IMR-90 (cell line): ENCODE measurements around the gene VCL. TPM values are rescaled to one million over a fixed set of nuclear protein-coding genes. Genes with fewer than 3 reads are reported as not detected.

Experiments used
- ATAC-seq: fragments of 200-7000 bp; cut with Tn5 transposase; 2 replicates; pipeline ENCODE4 v1.9.1; 2020; ENCODE audit warnings: low read depth, mild to moderate bottlenecking, moderate library complexity
- BruUV-seq: library from RNA; stranded (reverse); fragments of 400-500 nt; replicated peaks from 2 replicates; lab custom pipeline; 2021; lab: Mats Ljungman, UMichigan
- CTCF ChIA-PET: fragments of 300-600 bp; formaldehyde crosslinking; extraction: SDS; loops from one replicate; lab custom pipeline; 2021; ENCODE audit warnings: antibody characterized with exemption; lab: Yijun Ruan, JAX
- POLR2A ChIA-PET: fragments of 300-600 bp; sonication (Branson Sonifier 250); formaldehyde crosslinking; loops from one replicate; lab custom pipeline; 2022; ENCODE audit warnings: antibody characterized with exemption; ENCODE audit not compliant: unreplicated experiment; lab: Charles Lee
- DNase-seq: peaks from one replicate; pipeline ENCODE4 v3.0.0; 2013
- H2AFZ ChIP-seq: replicated peaks from 2 replicates; pipeline ENCODE3; 2013; ENCODE audit warnings: low read length, mild to moderate bottlenecking; ENCODE audit not compliant: poor library complexity
- H2AK5ac ChIP-seq: 2 replicates; pipeline ENCODE4 v1.6.1; 2013; ENCODE audit warnings: low read depth, low read length, inconsistent platforms
- H2AK9ac ChIP-seq: replicated peaks from 2 replicates; pipeline ENCODE3; 2013; ENCODE audit warnings: mild to moderate bottlenecking, low read depth, low read length, moderate library complexity; ENCODE audit not compliant: poor library complexity
- H2BK120ac ChIP-seq: 2 replicates; pipeline ENCODE4 v1.6.1; 2013; ENCODE audit warnings: low read depth, low read length, inconsistent platforms
- H2BK15ac ChIP-seq: 3 replicates; pipeline ENCODE4 v1.6.1; 2013; ENCODE audit warnings: low read depth, low read length, inconsistent platforms
- H2BK20ac ChIP-seq: 2 replicates; pipeline ENCODE4 v1.6.1; 2013; ENCODE audit warnings: low read depth, mild to moderate bottlenecking, inconsistent platforms, low read length, moderate library complexity
- H2BK5ac ChIP-seq: 2 replicates; pipeline ENCODE4 v1.6.1; 2013; ENCODE audit warnings: mild to moderate bottlenecking, low read depth, low read length, inconsistent platforms; ENCODE audit not compliant: poor library complexity, severe bottlenecking
- H3K14ac ChIP-seq: replicated peaks from 2 replicates; pipeline ENCODE4 v1.6.1; 2013; ENCODE audit warnings: low read depth, low read length, inconsistent platforms
- H3K18ac ChIP-seq: 2 replicates; pipeline ENCODE4 v1.6.1; 2013; ENCODE audit warnings: low read depth, low read length, control low read depth
- H3K23ac ChIP-seq: 2 replicates; pipeline ENCODE4 v1.6.1; 2013; ENCODE audit warnings: low read depth, low read length, inconsistent platforms
- H3K27ac ChIP-seq: 2 replicates; pipeline ENCODE4 v1.5.1; 2013; ENCODE audit warnings: mild to moderate bottlenecking, control low read depth, low read length; ENCODE audit not compliant: insufficient read depth
- H3K27me3 ChIP-seq: 2 replicates; pipeline ENCODE4 v1.6.1; 2013; ENCODE audit warnings: low read length; ENCODE audit not compliant: control insufficient read depth, insufficient read depth
- H3K36me3 ChIP-seq: 2 replicates; pipeline ENCODE4 v1.6.1; 2013; ENCODE audit warnings: low read length, mixed read lengths; ENCODE audit not compliant: control insufficient read depth, insufficient read depth
- H3K4ac ChIP-seq: 2 replicates; pipeline ENCODE4 v1.6.1; 2013; ENCODE audit warnings: low read depth, low read length, inconsistent platforms
- H3K4me1 ChIP-seq: 2 replicates; pipeline ENCODE4 v1.6.1; 2013; ENCODE audit warnings: low read length, mixed read lengths; ENCODE audit not compliant: control insufficient read depth, insufficient read depth
- H3K4me2 ChIP-seq: 2 replicates; pipeline ENCODE4 v1.6.1; 2013; ENCODE audit warnings: low read depth, mild to moderate bottlenecking, control low read depth, low read length, moderate library complexity
- H3K4me3 ChIP-seq: 2 replicates; pipeline ENCODE4 v1.5.1; 2013; ENCODE audit warnings: low read depth, mild to moderate bottlenecking, control low read depth, low read length, moderate library complexity; ENCODE audit not compliant: insufficient read depth
- H3K56ac ChIP-seq: 2 replicates; pipeline ENCODE4 v1.6.1; 2013; ENCODE audit warnings: low read length, inconsistent platforms; ENCODE audit not compliant: insufficient read depth; ENCODE audit errors: extremely low read depth
- H3K79me1 ChIP-seq, 2 experiments: 2 replicates each; pipeline ENCODE4 v1.6.1; 2013; ENCODE audit warnings: low read length in 2 of 2, inconsistent platforms in 1 of 2, low read depth in 1 of 2
- H3K9ac ChIP-seq: 2 replicates; pipeline ENCODE4 v1.6.1; 2013; ENCODE audit warnings: low read depth, low read length, control low read depth
- H3K9me1 ChIP-seq: 2 replicates; pipeline ENCODE4 v1.6.1; 2013; ENCODE audit warnings: low read length, inconsistent platforms; ENCODE audit not compliant: insufficient read depth
- H3K9me3 ChIP-seq: 2 replicates; pipeline ENCODE4 v1.6.1; 2013; ENCODE audit warnings: low read length; ENCODE audit not compliant: control insufficient read depth, insufficient read depth
- H4K20me1 ChIP-seq: 2 replicates; pipeline ENCODE4 v1.6.1; 2013; ENCODE audit warnings: low read length, inconsistent platforms; ENCODE audit not compliant: insufficient read depth
- H4K5ac ChIP-seq: 2 replicates; pipeline ENCODE4 v1.6.1; 2013; ENCODE audit warnings: mild to moderate bottlenecking, low read depth, low read length, control low read depth
- H4K8ac ChIP-seq, 2 experiments: 2 replicates each; pipeline ENCODE4 v1.6.1; 2013; ENCODE audit warnings: low read depth in 2 of 2, low read length in 2 of 2, control low read depth in 1 of 2, inconsistent platforms in 1 of 2
- H4K91ac ChIP-seq: 2 replicates; pipeline ENCODE4 v1.6.1; 2013; ENCODE audit warnings: low read depth, low read length, inconsistent platforms; ENCODE audit not compliant: insufficient read depth
- BHLHE40 ChIP-seq: fragments of 150-350 bp; IDR thresholded peaks from 2 replicates; pipeline ENCODE4 v1.6.1; 2016; ENCODE audit warnings: mild to moderate bottlenecking, low read depth, low read length
- CEBPB ChIP-seq: IDR thresholded peaks from 2 replicates; pipeline ENCODE4 v1.6.1; 2012; ENCODE audit warnings: low read depth, low read length, improper control_type of control experiment
- CHD1 ChIP-seq: IDR thresholded peaks from 2 replicates; pipeline ENCODE4 v1.6.1; 2012; ENCODE audit warnings: low read depth, low read length, improper control_type of control experiment
- CTCF ChIP-seq: conservative IDR thresholded peaks from 2 replicates; pipeline ENCODE4 v1.5.1; 2012; ENCODE audit warnings: mild to moderate bottlenecking, low read depth, low read length, improper control_type of control experiment
- FOS ChIP-seq: fragments of 150-350 bp; IDR thresholded peaks from 2 replicates; pipeline ENCODE4 v1.6.1; 2016; ENCODE audit warnings: low read depth, low read length
- MAFK ChIP-seq: IDR thresholded peaks from 2 replicates; pipeline ENCODE4 v1.6.1; 2012; ENCODE audit warnings: low read depth, low read length, improper control_type of control experiment
- MAZ ChIP-seq: IDR thresholded peaks from 2 replicates; pipeline ENCODE4 v1.6.1; 2012; ENCODE audit warnings: low read depth, mild to moderate bottlenecking, low read length, improper control_type of control experiment, moderate library complexity, borderline replicate concordance
- MXI1 ChIP-seq: IDR thresholded peaks from 2 replicates; pipeline ENCODE4 v1.6.1; 2012; ENCODE audit warnings: low read depth, mild to moderate bottlenecking, low read length, moderate library complexity, borderline replicate concordance
- NFE2L2 ChIP-seq: fragments of 150-350 bp; IDR thresholded peaks from 2 replicates; pipeline ENCODE4 v1.6.1; 2016; ENCODE audit warnings: low read depth, mild to moderate bottlenecking, low read length
- POLR2A ChIP-seq: IDR thresholded peaks from 2 replicates; pipeline ENCODE4 v1.6.1; 2012; ENCODE audit warnings: mild to moderate bottlenecking, low read depth, low read length
- RAD21 ChIP-seq: IDR thresholded peaks from 2 replicates; pipeline ENCODE4 v1.6.1; 2012; ENCODE audit warnings: low read length, improper control_type of control experiment
- RCOR1 ChIP-seq: IDR thresholded peaks from 2 replicates; pipeline ENCODE4 v1.6.1; 2012; ENCODE audit warnings: mild to moderate bottlenecking, low read length, improper control_type of control experiment; ENCODE audit not compliant: insufficient replicate concordance
- RFX5 ChIP-seq: IDR thresholded peaks from 2 replicates; pipeline ENCODE4 v1.8.0; 2012; ENCODE audit warnings: low read depth, mild to moderate bottlenecking, low read length, moderate library complexity
- SMC3 ChIP-seq: fragments of 150-350 bp; IDR thresholded peaks from 2 replicates; pipeline ENCODE4 v1.6.1; 2016; ENCODE audit warnings: low read depth, mild to moderate bottlenecking, antibody characterized with exemption, low read length, moderate library complexity
- WGBS, 2 experiments: methylation state at CpG; one replicate each; pipeline versions ENCODE4 v1.1.5 to v1.1.7; 2013; ENCODE audit warnings: missing lambda C conversion rate in 2 of 2; ENCODE audit not compliant: insufficient read length in 1 of 2; ENCODE audit errors: extremely low coverage in 2 of 2; 5-methylcytosine and 5-hydroxymethylcytosine counted together
- dilution Hi-C: fragments of 300-500 bp; cut with HindIII; formaldehyde crosslinking; loops from one replicate; pipeline ENCODE4 v1.14.3; 2018; ENCODE audit warnings: low sequenced_read_pairs; ENCODE audit not compliant: unreplicated experiment
- in situ Hi-C: fragments of 300-500 bp; cut with MboI; formaldehyde crosslinking; loops from 3 replicates; pipeline ENCODE4 v1.14.3; 2019; ENCODE audit warnings: low sequenced_read_pairs, inconsistent platforms, mixed read lengths
- intact Hi-C: fragments of 100-400 bp; cut with micrococcal nuclease; formaldehyde crosslinking; loops from 2 replicates; pipeline ENCODE4 v1.10.0; 2022
- polyA plus RNA-seq, 3 experiments: library from polyadenylated mRNA; depleted of rRNA; stranded (reverse); fragments of >200 nt; gene quantifications; 2 replicates each; pipeline ENCODE4 v1.2.3, GENCODE V29; 2012; ENCODE audit warnings: low replicate concordance in 1 of 3
- total RNA-seq: library from RNA; depleted of rRNA; stranded (reverse); fragments of >200 nt; gene quantifications from 2 replicates; pipeline ENCODE4 v1.2.3, GENCODE V29; 2012
- TF ChIP-seq, protein P1 (sequence below): fragments of 150-350 bp; IDR thresholded peaks from 2 replicates; pipeline ENCODE4 v1.6.1; 2016; ENCODE audit warnings: low read depth, mild to moderate bottlenecking, low read length, moderate library complexity, borderline replicate concordance
- TF ChIP-seq, protein P2 (sequence below): fragments of 150-350 bp; IDR thresholded peaks from 2 replicates; pipeline ENCODE4 v1.6.1; 2017; ENCODE audit warnings: mild to moderate bottlenecking, antibody characterized with exemption, low read length, low read depth

The VCL gene
- total and polyA plus RNA-seq, 2 of the 4 experiments (the other 2 are of a cell fraction): 227 to 283 TPM

DNA sequence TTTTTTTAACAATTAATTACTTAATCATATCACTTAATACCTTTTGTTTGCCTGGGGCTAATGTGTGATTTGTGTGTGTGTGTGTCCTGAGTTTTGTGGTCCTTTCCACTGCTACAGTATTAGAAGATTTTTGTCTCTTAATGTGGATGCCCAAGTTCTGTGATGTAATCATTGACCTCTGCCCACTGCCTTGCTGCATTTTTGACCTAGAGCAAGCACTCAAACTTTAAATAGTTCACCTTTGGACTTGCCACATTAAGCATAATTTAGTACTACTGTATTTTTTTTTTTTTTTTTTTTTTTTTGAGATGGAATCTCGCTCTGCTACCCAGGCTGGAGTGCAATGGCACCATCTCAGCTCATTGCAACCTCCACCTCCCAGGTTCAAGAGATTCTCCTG, 52.7 kb downstream of the VCL start:
- no peak overlapping the region for H4K8ac ChIP-seq
- H3K14ac ChIP-seq: no peak overlapping the region; the same call in 1 of the 2 replicates
- ChIA-PET CTCF (no interaction called here), POLR2A (interaction anchor here (0.7 kb wide), 1 partner anchor 234 kb away, joined by 17 read pairs; no protein-coding TSS in a partner anchor)
- peak overlapping the region; percentile 13 for H2BK5ac ChIP-seq
- in situ Hi-C loops (no loop called here), intact Hi-C loops (no loop called here), dilution Hi-C loops (no loop called here)
- H3K56ac ChIP-seq: no peak overlapping the region
- BruUV-seq: no TSS peak
- H3K79me1 ChIP-seq: peaks cover 12 to 62% of the 10 kb centered on the region in 2 experiments; a peak in 3 of 4 replicates
- no peak overlapping the region for H4K91ac ChIP-seq
- H2AFZ ChIP-seq: no peak overlapping the region
- no peak overlapping the region for H3K4me3 ChIP-seq
- no peak overlapping the region for H2AK9ac ChIP-seq
- H3K4ac ChIP-seq: no peak overlapping the region
- H3K4me1 ChIP-seq: peaks cover 24% of the 10 kb centered on the region
- H3K27me3 ChIP-seq: no peaks in the 10 kb centered on the region
- H2BK120ac ChIP-seq: no peak overlapping the region
- no peak overlapping the region for H4K5ac ChIP-seq
- no peak overlapping the region for H2AK5ac ChIP-seq
- peaks cover 11% of the 10 kb centered on the region for H3K36me3 ChIP-seq
- H3K9me1 ChIP-seq: peaks cover 28% of the 10 kb centered on the region
- no peaks in the 10 kb centered on the region for H3K9me3 ChIP-seq
- DNase-seq (no peak), ATAC-seq (no peak)
- TF ChIP-seq RAD21 (no peak), RCOR1 (no peak), CTCF (no peak), POLR2A (no peak), MXI1 (no peak), CHD1 (no peak), CEBPB (no peak), MAFK (no peak), NFE2L2 (no peak), MAZ (no peak), RFX5 (no peak), SMC3 (no peak), FOS (no peak), BHLHE40 (no peak)
- TF ChIP-seq, protein P1, sequence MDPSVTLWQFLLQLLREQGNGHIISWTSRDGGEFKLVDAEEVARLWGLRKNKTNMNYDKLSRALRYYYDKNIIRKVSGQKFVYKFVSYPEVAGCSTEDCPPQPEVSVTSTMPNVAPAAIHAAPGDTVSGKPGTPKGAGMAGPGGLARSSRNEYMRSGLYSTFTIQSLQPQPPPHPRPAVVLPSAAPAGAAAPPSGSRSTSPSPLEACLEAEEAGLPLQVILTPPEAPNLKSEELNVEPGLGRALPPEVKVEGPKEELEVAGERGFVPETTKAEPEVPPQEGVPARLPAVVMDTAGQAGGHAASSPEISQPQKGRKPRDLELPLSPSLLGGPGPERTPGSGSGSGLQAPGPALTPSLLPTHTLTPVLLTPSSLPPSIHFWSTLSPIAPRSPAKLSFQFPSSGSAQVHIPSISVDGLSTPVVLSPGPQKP: no peak
- TF ChIP-seq, protein P2, sequence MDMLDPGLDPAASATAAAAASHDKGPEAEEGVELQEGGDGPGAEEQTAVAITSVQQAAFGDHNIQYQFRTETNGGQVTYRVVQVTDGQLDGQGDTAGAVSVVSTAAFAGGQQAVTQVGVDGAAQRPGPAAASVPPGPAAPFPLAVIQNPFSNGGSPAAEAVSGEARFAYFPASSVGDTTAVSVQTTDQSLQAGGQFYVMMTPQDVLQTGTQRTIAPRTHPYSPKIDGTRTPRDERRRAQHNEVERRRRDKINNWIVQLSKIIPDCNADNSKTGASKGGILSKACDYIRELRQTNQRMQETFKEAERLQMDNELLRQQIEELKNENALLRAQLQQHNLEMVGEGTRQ: no peak
- H4K20me1 ChIP-seq: peaks cover 78% of the 10 kb centered on the region
- H3K23ac ChIP-seq: peak overlapping the region; percentile 41
- H2BK20ac ChIP-seq: no peak overlapping the region
- H3K9ac ChIP-seq: no peak overlapping the region
- H2BK15ac ChIP-seq: no peak overlapping the region
- no peak overlapping the region for H3K27ac ChIP-seq
- no peak overlapping the region for H3K4me2 ChIP-seq
- no CpG with 5 or more reads among the region's 1 CpG for WGBS, 2 experiments
- H3K18ac ChIP-seq: no peak overlapping the region; the same call in 1 of the 2 replicates
